ENCODE measurements around the gene KIAA0586.

DNA sequence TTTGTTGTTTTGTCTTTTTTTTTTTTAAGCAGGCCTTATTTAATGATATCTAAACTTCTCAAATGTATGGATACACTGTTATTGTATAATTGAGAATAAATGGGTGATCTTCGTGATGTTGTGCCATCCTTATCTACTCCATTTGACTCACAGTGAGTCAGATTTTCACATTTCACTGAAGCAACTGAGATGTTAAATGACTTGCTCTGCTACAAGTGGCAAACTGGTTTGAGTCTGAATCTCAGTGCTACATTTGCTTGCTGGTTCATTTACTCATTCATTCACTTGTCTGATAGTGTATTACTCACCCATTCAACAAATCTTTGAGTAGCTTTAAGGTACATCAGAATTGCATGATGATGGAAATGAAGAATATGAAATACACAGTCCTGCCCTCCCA is 2.6 kb downstream of the KIAA0586 start:
- TF ChIP-seq, protein P1, sequence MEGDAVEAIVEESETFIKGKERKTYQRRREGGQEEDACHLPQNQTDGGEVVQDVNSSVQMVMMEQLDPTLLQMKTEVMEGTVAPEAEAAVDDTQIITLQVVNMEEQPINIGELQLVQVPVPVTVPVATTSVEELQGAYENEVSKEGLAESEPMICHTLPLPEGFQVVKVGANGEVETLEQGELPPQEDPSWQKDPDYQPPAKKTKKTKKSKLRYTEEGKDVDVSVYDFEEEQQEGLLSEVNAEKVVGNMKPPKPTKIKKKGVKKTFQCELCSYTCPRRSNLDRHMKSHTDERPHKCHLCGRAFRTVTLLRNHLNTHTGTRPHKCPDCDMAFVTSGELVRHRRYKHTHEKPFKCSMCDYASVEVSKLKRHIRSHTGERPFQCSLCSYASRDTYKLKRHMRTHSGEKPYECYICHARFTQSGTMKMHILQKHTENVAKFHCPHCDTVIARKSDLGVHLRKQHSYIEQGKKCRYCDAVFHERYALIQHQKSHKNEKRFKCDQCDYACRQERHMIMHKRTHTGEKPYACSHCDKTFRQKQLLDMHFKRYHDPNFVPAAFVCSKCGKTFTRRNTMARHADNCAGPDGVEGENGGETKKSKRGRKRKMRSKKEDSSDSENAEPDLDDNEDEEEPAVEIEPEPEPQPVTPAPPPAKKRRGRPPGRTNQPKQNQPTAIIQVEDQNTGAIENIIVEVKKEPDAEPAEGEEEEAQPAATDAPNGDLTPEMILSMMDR (IDR thresholded peaks at IDR 0.05; ENCODE audit: low read depth, low read length), result no peak
- TF ChIP-seq EZH2phosphoT487 (IDR thresholded peaks at IDR 0.05; ENCODE audit: low read depth), result no peak
